Testis (tissue), 3 donors: Measurements from ENCODE around the gene CKAP2L. TPM values are rescaled to one million over a fixed set of nuclear protein-coding genes. Genes with fewer than 3 reads are reported as not detected.

ENCODE experiments used
- DNase-seq: peaks from one replicate; pipeline ENCODE4 v3.0.0-alpha.2; 2019
- H3K27ac ChIP-seq, 2 donors: fragments of 200-600 bp; sonication (generic); one replicate each; pipeline ENCODE4 v1.5.1; 2019
- H3K27me3 ChIP-seq: fragments of 200-600 bp; sonication (generic); one replicate; pipeline ENCODE4 v1.5.1; 2019
- H3K36me3 ChIP-seq: fragments of 200-600 bp; sonication (generic); one replicate; pipeline ENCODE4 v1.5.1; 2017; ENCODE audit warnings: low read depth; ENCODE audit errors: missing control alignments
- H3K4me1 ChIP-seq: fragments of 200-600 bp; sonication (generic); one replicate; pipeline ENCODE4 v1.5.1; 2019
- H3K4me3 ChIP-seq, 2 donors: fragments of 200-600 bp; sonication (generic); one replicate each; pipeline ENCODE4 v1.5.1; 2017 to 2019
- H3K9me3 ChIP-seq: fragments of 200-600 bp; sonication (generic); one replicate; pipeline ENCODE4 v1.5.1; 2017
- POLR2A ChIP-seq: fragments of 450-650 bp; IDR thresholded peaks from one replicate; pipeline ENCODE4 v1.6.1; 2017; ENCODE audit warnings: antibody characterized with exemption, mild to moderate bottlenecking, moderate library complexity
- WGBS, 2 donors: methylation state at CpG; one replicate each; pipeline ENCODE4 v1.1.5; 2018; 5-methylcytosine and 5-hydroxymethylcytosine counted together
- intact Hi-C: fragments of 100-400 bp; cut with DNase I; formaldehyde crosslinking; loops from one replicate; pipeline ENCODE4 v1.15.1; 2023; ENCODE audit warnings: low total_unique reads
- polyA plus RNA-seq: library from polyadenylated mRNA; stranded (reverse); fragments of 350-450 nt; fragmentation: Illumina TruSeq; extraction: RNeasy Lipid Tissue Mini Kit (QIAGEN cat#74804); gene quantifications from one replicate; pipeline ENCODE4 v1.2.3, GENCODE V29; 2014; ENCODE audit warnings: low read depth, low replicate concordance; ENCODE audit not compliant: insufficient read depth
- total RNA-seq, 2 donors: library from RNA; depleted of rRNA; stranded (reverse); fragments of >200 nt; gene quantifications; one replicate each; pipeline ENCODE4 v1.2.3, GENCODE V29; 2016
- TF ChIP-seq, protein P1 (sequence below), 3 experiments: fragments of 450-650 bp in 2 of 3; fragments of 200-600 bp in 1 of 3; sonication (generic) in 1 of 3; IDR thresholded peaks; one replicate each; pipeline ENCODE4 v1.5.1; 2016 to 2019; ENCODE audit warnings: antibody characterized with exemption in 3 of 3, mild to moderate bottlenecking in 2 of 3, moderate library complexity in 1 of 3

CKAP2L gene
- total and polyA plus RNA-seq, 3 donors from 2014 or later, result 7.1 to 11.0 (median 9.5) TPM

DNA sequence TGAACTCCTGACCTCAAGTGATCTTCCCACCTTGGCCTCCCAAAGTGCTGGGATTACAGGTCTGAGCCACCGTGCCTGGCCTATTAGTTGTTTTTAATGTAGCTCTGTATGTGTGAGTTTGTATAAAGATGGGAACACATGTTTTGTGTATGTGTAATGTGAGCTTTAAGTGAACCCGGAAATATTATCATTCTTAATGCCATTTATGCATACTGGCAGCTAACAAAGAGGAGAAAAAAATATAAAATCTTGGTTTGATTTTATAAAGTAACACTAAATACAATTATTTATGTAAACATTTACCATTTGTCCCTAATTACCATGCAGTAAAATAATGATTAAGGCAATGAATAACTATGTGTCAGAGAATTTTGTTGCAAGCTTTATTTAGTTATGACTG is 9.1 kb upstream of the CKAP2L start:
- WGBS, 2 donors, result 71 to 82% methylated on average over 2 of the region's 2 CpGs
- Histone ChIP-seq H3K27me3 (no peaks in the 10 kb centered on the region), H3K4me1 (peaks cover 4% of the 10 kb centered on the region), H3K27ac (peak overlapping the region; percentile 5 to 21), H3K4me3 (no peak overlapping the region), H3K9me3 (no peaks in the 10 kb centered on the region), H3K36me3 (no peaks in the 10 kb centered on the region)
- TF ChIP-seq, protein P1, sequence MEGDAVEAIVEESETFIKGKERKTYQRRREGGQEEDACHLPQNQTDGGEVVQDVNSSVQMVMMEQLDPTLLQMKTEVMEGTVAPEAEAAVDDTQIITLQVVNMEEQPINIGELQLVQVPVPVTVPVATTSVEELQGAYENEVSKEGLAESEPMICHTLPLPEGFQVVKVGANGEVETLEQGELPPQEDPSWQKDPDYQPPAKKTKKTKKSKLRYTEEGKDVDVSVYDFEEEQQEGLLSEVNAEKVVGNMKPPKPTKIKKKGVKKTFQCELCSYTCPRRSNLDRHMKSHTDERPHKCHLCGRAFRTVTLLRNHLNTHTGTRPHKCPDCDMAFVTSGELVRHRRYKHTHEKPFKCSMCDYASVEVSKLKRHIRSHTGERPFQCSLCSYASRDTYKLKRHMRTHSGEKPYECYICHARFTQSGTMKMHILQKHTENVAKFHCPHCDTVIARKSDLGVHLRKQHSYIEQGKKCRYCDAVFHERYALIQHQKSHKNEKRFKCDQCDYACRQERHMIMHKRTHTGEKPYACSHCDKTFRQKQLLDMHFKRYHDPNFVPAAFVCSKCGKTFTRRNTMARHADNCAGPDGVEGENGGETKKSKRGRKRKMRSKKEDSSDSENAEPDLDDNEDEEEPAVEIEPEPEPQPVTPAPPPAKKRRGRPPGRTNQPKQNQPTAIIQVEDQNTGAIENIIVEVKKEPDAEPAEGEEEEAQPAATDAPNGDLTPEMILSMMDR (IDR thresholded peaks at IDR 0.05), result no peak
- no peak for DNase-seq
- intact Hi-C loops, result no loop called here

DNA sequence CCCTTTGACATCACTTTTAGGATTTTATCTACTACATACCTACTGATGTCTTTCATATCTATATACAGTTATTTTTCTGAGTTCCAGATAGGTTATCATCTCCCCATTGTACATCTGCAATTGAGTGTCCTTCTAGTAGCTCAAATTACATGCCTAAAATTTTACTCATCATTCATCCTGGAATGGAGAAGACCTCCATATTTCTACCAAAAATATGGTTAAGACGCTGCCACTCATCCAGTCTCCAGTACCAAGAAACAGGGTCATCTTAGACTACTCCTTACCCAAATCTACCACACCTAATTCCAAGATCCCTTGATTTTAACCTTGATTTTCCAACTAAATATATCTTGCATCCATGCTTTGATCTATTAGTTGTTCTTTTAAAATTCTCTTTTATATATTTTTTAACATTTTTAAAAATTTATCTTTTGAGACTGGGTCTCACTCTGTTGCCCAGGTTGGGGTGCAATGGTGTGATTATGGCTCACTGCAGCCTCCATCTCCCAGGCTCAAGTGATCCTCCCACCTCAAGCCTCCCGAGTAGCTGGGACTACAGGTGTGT is 8.6 kb upstream of the CKAP2L start:
- intact Hi-C loops, result no loop called here

DNA sequence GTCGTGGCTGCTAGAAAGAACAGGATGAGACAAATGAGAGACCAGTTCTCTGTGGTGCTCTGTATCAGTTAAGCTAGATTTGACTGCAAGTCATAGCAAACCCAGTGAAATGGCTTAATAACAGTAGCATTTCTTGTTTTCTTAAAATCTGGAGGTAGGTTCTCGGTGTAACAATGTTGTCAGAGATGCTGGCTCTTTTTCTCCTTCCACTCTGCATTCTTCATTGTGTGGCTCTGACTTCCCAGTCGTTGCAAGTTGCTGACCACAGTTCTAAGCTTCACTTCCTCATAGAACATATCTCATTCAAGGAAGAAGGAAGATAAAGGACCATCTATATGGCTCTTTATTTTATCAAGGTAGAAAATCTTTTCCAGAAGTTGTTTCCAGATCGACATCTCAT is 7.9 kb upstream of the CKAP2L start:
- Histone ChIP-seq H3K27me3 (no peaks in the 10 kb centered on the region), H3K9me3 (no peaks in the 10 kb centered on the region), H3K4me3 (no peak overlapping the region), H3K4me1 (peaks cover 4% of the 10 kb centered on the region), H3K27ac (peak overlapping the region in 1 of 2 donors; percentile 34), H3K36me3 (no peaks in the 10 kb centered on the region)
- 65 to 73% methylated on average over 4 of the region's 4 CpGs for WGBS, 2 donors
- intact Hi-C loops, result no loop called here
- TF ChIP-seq, protein P1 (IDR thresholded peaks at IDR 0.05), result no peak
- no peak for TF ChIP-seq POLR2A
- no peak for DNase-seq

More for the DNA sequence above, 8.6 kb upstream of the CKAP2L start:
- Histone ChIP-seq H3K9me3 (no peaks in the 10 kb centered on the region), H3K27ac (peak overlapping the region; percentile 5 to 21), H3K4me3 (no peak overlapping the region), H3K36me3 (no peaks in the 10 kb centered on the region), H3K4me1 (peaks cover 4% of the 10 kb centered on the region), H3K27me3 (no peaks in the 10 kb centered on the region)
- TF ChIP-seq, protein P1 (IDR thresholded peaks at IDR 0.05), result no peak
- no peak for TF ChIP-seq POLR2A
- 33 to 63% methylated on average over 2 of the region's 2 CpGs for WGBS, 2 donors
- no peak for DNase-seq

DNA sequence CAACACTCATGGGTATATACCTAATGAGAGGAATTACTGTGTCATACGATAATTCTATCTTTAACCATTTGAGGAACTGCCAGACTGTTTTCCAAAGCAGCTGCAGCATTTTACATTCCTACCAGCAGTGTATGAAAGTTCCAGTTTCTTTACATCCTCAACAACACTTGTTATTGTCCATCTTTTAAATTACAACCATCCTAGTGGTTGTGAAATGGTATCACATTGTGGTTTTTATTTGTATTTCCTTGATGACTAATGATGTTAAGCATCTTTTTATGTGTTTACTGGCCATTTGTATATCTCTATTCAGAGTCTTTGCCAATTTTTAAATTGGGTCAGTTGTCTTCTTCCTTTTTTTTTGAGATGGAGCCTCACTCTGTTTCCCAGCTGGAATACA is 4.0 kb upstream of the CKAP2L start:
- Histone ChIP-seq H3K27ac (no peak overlapping the region), H3K27me3 (no peaks in the 10 kb centered on the region), H3K4me1 (peaks cover 8% of the 10 kb centered on the region), H3K9me3 (no peaks in the 10 kb centered on the region), H3K4me3 (no peak overlapping the region), H3K36me3 (no peaks in the 10 kb centered on the region)
- WGBS, 2 donors, result 75 to 78% methylated on average over 1 of the region's 1 CpG
- intact Hi-C loops, result no loop called here
- TF ChIP-seq, protein P1 (IDR thresholded peaks at IDR 0.05), result peak in 1 of 3 experiments; percentile 8
- TF ChIP-seq POLR2A, result no peak
- DNase-seq, result no peak

DNA sequence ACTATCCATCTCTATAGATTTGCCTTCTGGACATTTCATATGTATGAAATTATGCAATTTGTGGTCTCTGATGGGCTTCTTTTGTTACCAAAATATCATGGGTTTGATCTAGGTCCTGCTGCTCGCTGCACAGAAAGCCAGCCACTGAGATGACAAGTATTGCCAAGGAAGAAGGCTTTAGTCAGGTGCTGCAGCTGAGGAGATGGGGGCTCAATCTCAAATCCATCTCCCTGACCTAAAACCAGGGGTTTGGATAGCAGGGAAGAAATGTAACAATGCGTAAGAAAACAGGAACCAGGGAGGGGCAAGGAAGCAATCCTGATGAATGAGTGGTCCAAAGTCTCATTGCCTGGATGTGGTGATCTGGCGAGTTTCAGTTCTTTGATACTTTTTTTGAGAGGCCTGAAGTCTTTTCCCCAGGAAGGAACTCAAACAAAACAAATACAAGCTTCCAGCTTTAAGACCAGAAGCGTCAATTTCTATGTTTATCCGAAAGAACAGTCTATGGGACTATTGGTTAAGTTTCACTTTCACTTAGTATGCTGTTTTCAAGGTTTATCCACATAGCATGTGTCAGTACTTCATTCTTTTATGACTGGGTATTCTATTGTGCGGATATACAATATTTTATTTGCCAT is 3.4 kb upstream of the CKAP2L start:
- no peak overlapping the region for H3K27ac ChIP-seq

More for the DNA sequence above, 3.4 kb upstream of the CKAP2L start:
- H3K27me3 ChIP-seq, result no peaks in the 10 kb centered on the region
- no peaks in the 10 kb centered on the region for H3K36me3 ChIP-seq
- 52 to 73% methylated on average over 6 of the region's 6 CpGs for WGBS, 2 donors
- H3K4me1 ChIP-seq, result peaks cover 8% of the 10 kb centered on the region
- H3K9me3 ChIP-seq, result no peaks in the 10 kb centered on the region
- no peak for DNase-seq
- H3K4me3 ChIP-seq, result no peak overlapping the region
- intact Hi-C loops, result no loop called here
- no peak for TF ChIP-seq POLR2A
- TF ChIP-seq, protein P1 (IDR thresholded peaks at IDR 0.05), result no peak
